GM13976 (cell line): ENCODE results near the gene AK1.

ENCODE experiments used
- DNase-seq: peaks from one replicate; pipeline ENCODE4 v3.0.0; 2012; ENCODE audit warnings: low spot score
- CTCF ChIP-seq: IDR thresholded peaks from 2 replicates; pipeline ENCODE4 v1.5.1; 2012; ENCODE audit warnings: borderline replicate concordance, mild to moderate bottlenecking; ENCODE audit not compliant: insufficient read depth; ENCODE audit errors: extremely low read depth, missing control alignments, control extremely low read depth
- in situ Hi-C: fragments of 300-500 bp; cut with MboI; formaldehyde crosslinking; loops from one replicate; pipeline ENCODE4 v1.12.0; 2022; ENCODE audit warnings: low sequenced_read_pairs, mixed read lengths, inconsistent platforms; ENCODE audit not compliant: unreplicated experiment

AK1 gene

GRCh38 chr9:127878001-127878651 lies 651 bp upstream of the AK1 start:
- no peak for TF ChIP-seq CTCF
- in situ Hi-C loops: no loop called here
- DNase-seq: no peak

- no peak for DNase-seq
- no peak for TF ChIP-seq CTCF
- in situ Hi-C loops: no loop called here
Measured at GRCh38 chr9:127876764-127877562, 512 bp downstream of the AK1 start.

DNA sequence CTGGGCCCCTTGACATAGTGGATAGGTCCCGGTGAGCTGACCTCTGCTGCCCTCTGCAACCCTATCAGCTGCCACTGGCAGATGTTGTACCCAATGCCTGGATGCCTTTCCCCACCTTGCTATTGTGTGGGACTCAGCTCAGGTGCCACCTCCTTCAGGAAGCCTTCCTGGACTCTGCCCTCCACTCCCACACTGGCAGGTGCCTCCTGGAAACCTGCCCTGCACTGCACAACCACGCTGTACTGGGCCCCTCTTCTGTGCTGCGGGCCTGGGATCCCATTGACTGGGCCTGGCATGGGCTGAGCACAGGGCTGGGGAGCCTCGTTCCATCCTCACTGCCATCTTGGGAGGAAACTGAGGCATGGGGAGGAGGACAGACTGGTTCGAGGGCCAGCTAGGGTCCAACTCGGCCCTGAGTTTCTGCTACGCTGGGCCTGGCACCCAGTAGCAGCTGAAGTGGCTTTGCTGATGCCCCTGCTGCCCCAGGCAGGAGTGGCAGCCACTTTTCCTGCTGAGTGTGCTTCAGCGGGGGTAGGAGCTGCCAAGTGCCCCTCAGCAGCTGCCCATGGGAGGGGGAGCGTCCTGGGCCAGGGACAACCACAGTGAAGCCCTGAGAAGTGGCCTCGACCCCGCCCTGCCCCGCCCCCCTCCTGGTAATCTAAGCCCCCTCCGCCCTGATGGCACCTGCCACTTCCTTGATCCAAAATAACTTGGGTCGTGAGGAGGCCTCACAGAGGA lies 1.3 kb downstream of the AK1 start:
- in situ Hi-C loops: no loop called here
- no peak for DNase-seq
- no peak for TF ChIP-seq CTCF

DNA sequence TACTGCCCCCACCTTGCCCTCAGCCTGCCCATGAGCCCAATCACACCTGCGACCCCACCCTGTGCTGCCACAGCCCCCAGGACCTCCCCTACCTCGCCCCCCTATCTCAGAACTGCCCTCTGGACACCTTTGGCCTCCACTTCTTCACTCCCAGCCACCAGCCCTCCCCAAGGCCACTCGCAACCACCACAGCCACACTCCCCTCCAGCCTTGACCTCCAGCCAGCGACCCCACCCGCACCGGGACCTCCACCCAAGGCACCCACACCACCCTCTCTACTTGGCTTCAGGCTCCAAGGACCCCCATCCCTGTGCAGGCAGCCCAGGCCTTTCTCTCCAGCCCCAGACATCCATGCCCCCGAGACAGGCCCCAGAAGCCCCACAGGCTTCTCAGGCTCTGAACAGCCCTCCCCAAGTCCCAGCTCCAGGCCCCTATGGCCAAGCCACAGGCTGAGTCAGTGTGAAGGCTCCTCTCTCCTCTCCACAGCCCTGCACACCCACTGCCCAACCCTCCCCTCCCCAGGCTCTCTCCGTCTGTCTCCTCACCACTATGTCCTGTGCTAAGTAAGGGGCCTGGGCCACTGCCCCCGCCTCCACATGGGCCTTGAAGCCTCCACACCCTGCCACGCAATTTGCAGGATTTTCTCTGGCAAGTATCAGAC lies 2.0 kb downstream of the AK1 start:
- TF ChIP-seq CTCF: no peak
- in situ Hi-C loops: no loop called here
- no peak for DNase-seq

GRCh38 chr9:127874301-127875221 lies 2.9 kb downstream of the AK1 start:
- DNase-seq: no peak
- in situ Hi-C loops: no loop called here
- no peak for TF ChIP-seq CTCF
